GM23338 (cell line): Measurements from ENCODE around the gene ABCA13. TPM values are rescaled to one million over a fixed set of nuclear protein-coding genes. Genes with fewer than 3 reads are reported as not detected.

Experiments
- ATAC-seq: fragments of 200-7000 bp; cut with Tn5 transposase; 3 replicates; pipeline ENCODE4 v1.9.1; 2020
- DNase-seq: peaks from one replicate; pipeline ENCODE4 v3.0.0-alpha.2; 2015; ENCODE audit warnings: low spot score
- H2AFZ ChIP-seq: fragments of 200-600 bp; sonication (generic); 2 replicates; pipeline ENCODE4 v1.8.0; 2016; ENCODE audit warnings: antibody characterized with exemption, mild to moderate bottlenecking, moderate library complexity
- H3F3A ChIP-seq: fragments of 200-600 bp; sonication (generic); replicated peaks from 2 replicates; pipeline ENCODE4 v1.8.0; 2017; ENCODE audit warnings: antibody characterized with exemption, mixed run types, low read depth
- H3K27ac ChIP-seq: fragments of 200-600 bp; sonication (generic); 2 replicates; pipeline ENCODE4 v1.6.1; 2016; ENCODE audit warnings: low read depth
- H3K27me3 ChIP-seq: fragments of 200-600 bp; sonication (generic); 2 replicates; pipeline ENCODE4 v1.8.0; 2016; ENCODE audit warnings: mild to moderate bottlenecking, mixed run types, moderate library complexity; ENCODE audit not compliant: insufficient read depth
- H3K36me3 ChIP-seq: fragments of 200-600 bp; sonication (generic); 2 replicates; pipeline ENCODE4 v1.8.0; 2016; ENCODE audit warnings: mild to moderate bottlenecking; ENCODE audit not compliant: insufficient read depth
- H3K4me1 ChIP-seq: fragments of 200-600 bp; sonication (generic); 2 replicates; pipeline ENCODE4 v1.8.0; 2016; ENCODE audit warnings: mild to moderate bottlenecking, moderate library complexity; ENCODE audit not compliant: insufficient read depth
- H3K4me2 ChIP-seq: fragments of 200-600 bp; sonication (generic); 2 replicates; pipeline ENCODE4 v1.7.1; 2017; ENCODE audit warnings: mixed run types
- H3K4me3 ChIP-seq: fragments of 200-600 bp; sonication (generic); 2 replicates; pipeline ENCODE4 v1.6.1; 2016; ENCODE audit warnings: mixed run types
- H3K79me2 ChIP-seq: fragments of 200-600 bp; sonication (generic); replicated peaks from 2 replicates; pipeline ENCODE4 v1.8.0; 2017; ENCODE audit warnings: mild to moderate bottlenecking; ENCODE audit not compliant: insufficient read depth
- H3K9me2 ChIP-seq: fragments of 200-600 bp; sonication (generic); 2 replicates; pipeline ENCODE4 v1.8.0; 2017; ENCODE audit not compliant: insufficient read depth
- H4K20me1 ChIP-seq: fragments of 200-600 bp; sonication (generic); replicated peaks from 2 replicates; pipeline ENCODE4 v1.8.0; 2017; ENCODE audit warnings: mild to moderate bottlenecking; ENCODE audit not compliant: insufficient read depth
- H3K27ac Mint-ChIP-seq: 2 replicates; pipeline ENCODE4 v1.8.0; 2020; ENCODE audit warnings: inconsistent platforms, mild to moderate bottlenecking, moderate library complexity, mixed read lengths
- H3K27me3 Mint-ChIP-seq: 3 replicates; pipeline ENCODE4 v1.8.0; 2022; ENCODE audit warnings: low read depth, mild to moderate bottlenecking, moderate library complexity, mixed read lengths, inconsistent platforms; ENCODE audit not compliant: insufficient read depth, poor library complexity
- H3K36me3 Mint-ChIP-seq: 3 replicates; pipeline ENCODE4 v1.8.0; 2021; ENCODE audit warnings: low read depth, mild to moderate bottlenecking, inconsistent platforms, moderate library complexity, mixed read lengths
- H3K4me1 Mint-ChIP-seq: 3 replicates; pipeline ENCODE4 v1.8.0; 2020; ENCODE audit warnings: mild to moderate bottlenecking, inconsistent platforms, mixed read lengths
- H3K4me3 Mint-ChIP-seq: 3 replicates; pipeline ENCODE4 v1.8.0; 2021; ENCODE audit warnings: moderate library complexity, mild to moderate bottlenecking, inconsistent platforms, mixed read lengths
- H3K9me3 Mint-ChIP-seq: 3 replicates; pipeline ENCODE4 v1.8.0; 2020; ENCODE audit warnings: moderate library complexity, mild to moderate bottlenecking, inconsistent platforms, mixed read lengths
- CREB1 ChIP-seq: fragments of 250-450 bp; sonication (Bioruptor Pico); IDR thresholded peaks from 2 replicates; pipeline ENCODE4 v1.5.0; 2020; ENCODE audit warnings: low read depth, mild to moderate bottlenecking, moderate library complexity
- CTCF ChIP-seq, 2 experiments: fragments of 200-600 bp in 1 of 2; sonication (generic) in 1 of 2; conservative IDR thresholded peaks; 2 replicates each; pipeline versions ENCODE4 v1.5.1 to v1.6.1; 2016 to 2017; ENCODE audit warnings: antibody characterized with exemption in 2 of 2, low read depth in 2 of 2, mild to moderate bottlenecking in 2 of 2, moderate library complexity in 1 of 2
- EZH2 ChIP-seq: fragments of 200-600 bp; sonication (generic); IDR thresholded peaks from one replicate; pipeline ENCODE4 v1.8.0; 2017; ENCODE audit warnings: antibody characterized with exemption, mild to moderate bottlenecking, low read depth; ENCODE audit not compliant: unreplicated experiment
- EZH2phosphoT487 ChIP-seq: fragments of 200-600 bp; sonication (generic); IDR thresholded peaks from one replicate; pipeline ENCODE4 v1.8.1; 2018; ENCODE audit warnings: antibody characterized with exemption; ENCODE audit not compliant: unreplicated experiment
- JUNB ChIP-seq: IDR thresholded peaks from one replicate; pipeline ENCODE4 v1.6.1; 2016; ENCODE audit warnings: antibody characterized with exemption; ENCODE audit not compliant: unreplicated experiment
- NANOG ChIP-seq: IDR thresholded peaks from 2 replicates; pipeline ENCODE4 v1.6.1; 2016; ENCODE audit warnings: antibody characterized with exemption, borderline replicate concordance
- POLR2AphosphoS5 ChIP-seq: IDR thresholded peaks from 2 replicates; pipeline ENCODE4 v1.6.1; 2016; ENCODE audit warnings: antibody characterized with exemption, low read depth
- STAT1 ChIP-seq: IDR thresholded peaks from one replicate; pipeline ENCODE4 v1.6.1; 2016; ENCODE audit warnings: antibody characterized with exemption; ENCODE audit not compliant: unreplicated experiment
- ZNF114 ChIP-seq: fragments of 250-450 bp; sonication (Bioruptor Pico); IDR thresholded peaks from 2 replicates; pipeline ENCODE4 v1.5.0; 2020; ENCODE audit warnings: mild to moderate bottlenecking, moderate library complexity
- ZNF331 ChIP-seq: fragments of 250-450 bp; sonication (Bioruptor Pico); IDR thresholded peaks from 2 replicates; pipeline ENCODE4 v1.5.0; 2020; ENCODE audit warnings: low read depth, mild to moderate bottlenecking, moderate library complexity
- polyA plus RNA-seq: library from polyadenylated mRNA; unstranded; fragments of >200 nt; fragmentation: Nextera tagmentation; extraction: Ambion mirVana; gene quantifications from 2 replicates; pipeline ENCODE4 v1.2.1, GENCODE V29; 2016
- total RNA-seq: library from RNA; depleted of rRNA; stranded (reverse); fragments of >200 nt; shearing (Covaris generic); gene quantifications from 2 replicates; pipeline ENCODE4 v1.2.3, GENCODE V29; 2014
- TF ChIP-seq, protein P1 (sequence below): fragments of 250-450 bp; sonication (Bioruptor Pico); IDR thresholded peaks from 2 replicates; pipeline ENCODE4 v1.5.0; 2020; ENCODE audit warnings: mild to moderate bottlenecking, moderate library complexity
- TF ChIP-seq, protein P2 (sequence below): IDR thresholded peaks from 2 replicates; pipeline ENCODE4 v1.6.1; 2016; ENCODE audit warnings: antibody characterized with exemption
- TF ChIP-seq, protein P3 (sequence below): IDR thresholded peaks from one replicate; pipeline ENCODE4 v1.6.1; 2018; ENCODE audit warnings: antibody characterized with exemption; ENCODE audit not compliant: unreplicated experiment

The ABCA13 gene
- total and polyA plus RNA-seq, 2 experiments from 2014 or later: 0.21 TPM; not detected in 1

DNA sequence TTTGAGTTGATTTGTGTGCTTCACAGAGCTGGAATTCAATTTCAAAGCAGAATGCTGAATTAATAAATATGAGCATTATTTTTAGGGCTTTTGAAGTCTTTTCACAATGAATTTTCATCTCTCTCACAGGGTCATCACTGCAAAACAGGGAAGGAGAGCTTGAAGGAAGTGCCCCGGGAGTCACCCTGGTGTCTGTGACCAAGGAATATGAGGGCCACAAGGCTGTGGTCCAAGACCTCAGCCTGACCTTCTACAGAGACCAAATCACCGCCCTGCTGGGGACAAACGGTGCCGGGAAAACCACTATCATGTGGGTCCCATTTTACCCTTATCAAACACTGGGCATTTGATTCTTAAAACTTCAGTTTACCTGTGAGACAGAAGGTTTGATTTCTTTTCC lies 217.7 kb downstream of the ABCA13 start:
- H3F3A ChIP-seq: no peaks in the 10 kb centered on the region
- no peak for ATAC-seq

More for the DNA sequence above, 217.7 kb downstream of the ABCA13 start:
- no peak for TF ChIP-seq NANOG
- TF ChIP-seq ZNF331 (CRISPR knock-in tag): no peak
- no peak for TF ChIP-seq EZH2phosphoT487
- no peak for TF ChIP-seq POLR2AphosphoS5
- TF ChIP-seq, protein P1, sequence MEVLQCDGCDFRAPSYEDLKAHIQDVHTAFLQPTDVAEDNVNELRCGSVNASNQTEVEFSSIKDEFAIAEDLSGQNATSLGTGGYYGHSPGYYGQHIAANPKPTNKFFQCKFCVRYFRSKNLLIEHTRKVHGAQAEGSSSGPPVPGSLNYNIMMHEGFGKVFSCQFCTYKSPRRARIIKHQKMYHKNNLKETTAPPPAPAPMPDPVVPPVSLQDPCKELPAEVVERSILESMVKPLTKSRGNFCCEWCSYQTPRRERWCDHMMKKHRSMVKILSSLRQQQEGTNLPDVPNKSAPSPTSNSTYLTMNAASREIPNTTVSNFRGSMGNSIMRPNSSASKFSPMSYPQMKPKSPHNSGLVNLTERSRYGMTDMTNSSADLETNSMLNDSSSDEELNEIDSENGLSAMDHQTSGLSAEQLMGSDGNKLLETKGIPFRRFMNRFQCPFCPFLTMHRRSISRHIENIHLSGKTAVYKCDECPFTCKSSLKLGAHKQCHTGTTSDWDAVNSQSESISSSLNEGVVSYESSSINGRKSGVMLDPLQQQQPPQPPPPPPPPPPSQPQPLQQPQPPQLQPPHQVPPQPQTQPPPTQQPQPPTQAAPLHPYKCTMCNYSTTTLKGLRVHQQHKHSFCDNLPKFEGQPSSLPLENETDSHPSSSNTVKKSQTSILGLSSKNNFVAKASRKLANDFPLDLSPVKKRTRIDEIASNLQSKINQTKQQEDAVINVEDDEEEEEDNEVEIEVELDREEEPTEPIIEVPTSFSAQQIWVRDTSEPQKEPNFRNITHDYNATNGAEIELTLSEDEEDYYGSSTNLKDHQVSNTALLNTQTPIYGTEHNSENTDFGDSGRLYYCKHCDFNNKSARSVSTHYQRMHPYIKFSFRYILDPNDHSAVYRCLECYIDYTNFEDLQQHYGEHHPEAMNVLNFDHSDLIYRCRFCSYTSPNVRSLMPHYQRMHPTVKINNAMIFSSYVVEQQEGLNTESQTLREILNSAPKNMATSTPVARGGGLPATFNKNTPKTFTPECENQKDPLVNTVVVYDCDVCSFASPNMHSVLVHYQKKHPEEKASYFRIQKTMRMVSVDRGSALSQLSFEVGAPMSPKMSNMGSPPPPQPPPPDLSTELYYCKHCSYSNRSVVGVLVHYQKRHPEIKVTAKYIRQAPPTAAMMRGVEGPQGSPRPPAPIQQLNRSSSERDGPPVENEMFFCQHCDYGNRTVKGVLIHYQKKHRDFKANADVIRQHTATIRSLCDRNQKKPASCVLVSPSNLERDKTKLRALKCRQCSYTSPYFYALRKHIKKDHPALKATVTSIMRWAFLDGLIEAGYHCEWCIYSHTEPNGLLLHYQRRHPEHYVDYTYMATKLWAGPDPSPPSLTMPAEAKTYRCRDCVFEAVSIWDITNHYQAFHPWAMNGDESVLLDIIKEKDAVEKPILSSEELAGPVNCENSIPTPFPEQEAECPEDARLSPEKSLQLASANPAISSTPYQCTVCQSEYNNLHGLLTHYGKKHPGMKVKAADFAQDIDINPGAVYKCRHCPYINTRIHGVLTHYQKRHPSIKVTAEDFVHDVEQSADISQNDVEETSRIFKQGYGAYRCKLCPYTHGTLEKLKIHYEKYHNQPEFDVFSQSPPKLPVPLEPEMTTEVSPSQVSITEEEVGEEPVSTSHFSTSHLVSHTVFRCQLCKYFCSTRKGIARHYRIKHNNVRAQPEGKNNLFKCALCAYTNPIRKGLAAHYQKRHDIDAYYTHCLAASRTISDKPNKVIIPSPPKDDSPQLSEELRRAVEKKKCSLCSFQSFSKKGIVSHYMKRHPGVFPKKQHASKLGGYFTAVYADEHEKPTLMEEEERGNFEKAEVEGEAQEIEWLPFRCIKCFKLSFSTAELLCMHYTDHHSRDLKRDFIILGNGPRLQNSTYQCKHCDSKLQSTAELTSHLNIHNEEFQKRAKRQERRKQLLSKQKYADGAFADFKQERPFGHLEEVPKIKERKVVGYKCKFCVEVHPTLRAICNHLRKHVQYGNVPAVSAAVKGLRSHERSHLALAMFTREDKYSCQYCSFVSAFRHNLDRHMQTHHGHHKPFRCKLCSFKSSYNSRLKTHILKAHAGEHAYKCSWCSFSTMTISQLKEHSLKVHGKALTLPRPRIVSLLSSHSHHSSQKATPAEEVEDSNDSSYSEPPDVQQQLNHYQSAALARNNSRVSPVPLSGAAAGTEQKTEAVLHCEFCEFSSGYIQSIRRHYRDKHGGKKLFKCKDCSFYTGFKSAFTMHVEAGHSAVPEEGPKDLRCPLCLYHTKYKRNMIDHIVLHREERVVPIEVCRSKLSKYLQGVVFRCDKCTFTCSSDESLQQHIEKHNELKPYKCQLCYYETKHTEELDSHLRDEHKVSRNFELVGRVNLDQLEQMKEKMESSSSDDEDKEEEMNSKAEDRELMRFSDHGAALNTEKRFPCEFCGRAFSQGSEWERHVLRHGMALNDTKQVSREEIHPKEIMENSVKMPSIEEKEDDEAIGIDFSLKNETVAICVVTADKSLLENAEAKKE: no peak
- no peak for TF ChIP-seq EZH2
- TF ChIP-seq, protein P2, sequence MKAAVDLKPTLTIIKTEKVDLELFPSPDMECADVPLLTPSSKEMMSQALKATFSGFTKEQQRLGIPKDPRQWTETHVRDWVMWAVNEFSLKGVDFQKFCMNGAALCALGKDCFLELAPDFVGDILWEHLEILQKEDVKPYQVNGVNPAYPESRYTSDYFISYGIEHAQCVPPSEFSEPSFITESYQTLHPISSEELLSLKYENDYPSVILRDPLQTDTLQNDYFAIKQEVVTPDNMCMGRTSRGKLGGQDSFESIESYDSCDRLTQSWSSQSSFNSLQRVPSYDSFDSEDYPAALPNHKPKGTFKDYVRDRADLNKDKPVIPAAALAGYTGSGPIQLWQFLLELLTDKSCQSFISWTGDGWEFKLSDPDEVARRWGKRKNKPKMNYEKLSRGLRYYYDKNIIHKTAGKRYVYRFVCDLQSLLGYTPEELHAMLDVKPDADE: no peak
- no peak for TF ChIP-seq STAT1
- no peak for TF ChIP-seq JUNB
- TF ChIP-seq ZNF114 (CRISPR knock-in tag): no peak
- TF ChIP-seq, protein P3, sequence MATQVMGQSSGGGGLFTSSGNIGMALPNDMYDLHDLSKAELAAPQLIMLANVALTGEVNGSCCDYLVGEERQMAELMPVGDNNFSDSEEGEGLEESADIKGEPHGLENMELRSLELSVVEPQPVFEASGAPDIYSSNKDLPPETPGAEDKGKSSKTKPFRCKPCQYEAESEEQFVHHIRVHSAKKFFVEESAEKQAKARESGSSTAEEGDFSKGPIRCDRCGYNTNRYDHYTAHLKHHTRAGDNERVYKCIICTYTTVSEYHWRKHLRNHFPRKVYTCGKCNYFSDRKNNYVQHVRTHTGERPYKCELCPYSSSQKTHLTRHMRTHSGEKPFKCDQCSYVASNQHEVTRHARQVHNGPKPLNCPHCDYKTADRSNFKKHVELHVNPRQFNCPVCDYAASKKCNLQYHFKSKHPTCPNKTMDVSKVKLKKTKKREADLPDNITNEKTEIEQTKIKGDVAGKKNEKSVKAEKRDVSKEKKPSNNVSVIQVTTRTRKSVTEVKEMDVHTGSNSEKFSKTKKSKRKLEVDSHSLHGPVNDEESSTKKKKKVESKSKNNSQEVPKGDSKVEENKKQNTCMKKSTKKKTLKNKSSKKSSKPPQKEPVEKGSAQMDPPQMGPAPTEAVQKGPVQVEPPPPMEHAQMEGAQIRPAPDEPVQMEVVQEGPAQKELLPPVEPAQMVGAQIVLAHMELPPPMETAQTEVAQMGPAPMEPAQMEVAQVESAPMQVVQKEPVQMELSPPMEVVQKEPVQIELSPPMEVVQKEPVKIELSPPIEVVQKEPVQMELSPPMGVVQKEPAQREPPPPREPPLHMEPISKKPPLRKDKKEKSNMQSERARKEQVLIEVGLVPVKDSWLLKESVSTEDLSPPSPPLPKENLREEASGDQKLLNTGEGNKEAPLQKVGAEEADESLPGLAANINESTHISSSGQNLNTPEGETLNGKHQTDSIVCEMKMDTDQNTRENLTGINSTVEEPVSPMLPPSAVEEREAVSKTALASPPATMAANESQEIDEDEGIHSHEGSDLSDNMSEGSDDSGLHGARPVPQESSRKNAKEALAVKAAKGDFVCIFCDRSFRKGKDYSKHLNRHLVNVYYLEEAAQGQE: no peak
- no peak for TF ChIP-seq CTCF (conservative IDR thresholded peaks at IDR 0.05; ENCODE audit: low read depth in 2 of 2)
- TF ChIP-seq CREB1 (CRISPR knock-in tag): no peak
- Histone ChIP-seq H3K79me2 (no peaks in the 10 kb centered on the region), H3K4me2 (no peak overlapping the region), H3K4me1 (no peaks in the 10 kb centered on the region), H2AFZ (no peak overlapping the region), H3K4me3 (no peak overlapping the region), H3K9me2 (peaks cover 13% of the 10 kb centered on the region; the same call in 1 of the 2 replicates), H4K20me1 (no peaks in the 10 kb centered on the region), H3K36me3 (no peaks in the 10 kb centered on the region), H3K27me3 (no peaks in the 10 kb centered on the region), H3K27ac (no peak overlapping the region)
- Mint-ChIP-seq H3K36me3 (no peaks in the 10 kb centered on the region; the same call in 2 of the 3 replicates), H3K27ac (no peak overlapping the region), H3K4me1 (no peaks in the 10 kb centered on the region), H3K9me3 (0 out of 3 replicates have a peak, but pooled peaks cover 4% of the 10 kb centered on the region), H3K4me3 (no peak overlapping the region), H3K27me3 (peaks cover 5% of the 10 kb centered on the region)
- no peak for DNase-seq
